Activated CD8-positive, alpha-beta memory T cell treated with anti-CD3 and anti-CD28 coated beads for 36 hours (primary cell): ENCODE measurements around the gene ADGRG6. TPM values are rescaled to one million over a fixed set of nuclear protein-coding genes. Genes with fewer than 3 reads are reported as not detected.

Experiments
- CTCF ChIA-PET: fragments of 350-600 bp; sonication (Branson Sonifier 250); formaldehyde crosslinking; loops from one replicate; lab custom pipeline; 2021; ENCODE audit warnings: antibody characterized with exemption; lab: Charles Lee
- POLR2A ChIA-PET: fragments of 350-600 bp; sonication (Branson Sonifier 250); formaldehyde crosslinking; loops from one replicate; lab custom pipeline; 2021; ENCODE audit warnings: antibody characterized with exemption; lab: Charles Lee
- total RNA-seq, 2 experiments: library from RNA; stranded (reverse); gene quantifications; one replicate each; pipeline ENCODE4 v1.2.3, GENCODE V29; 2021

Gene ADGRG6
- total RNA-seq, 2 experiments from 2014 or later, result 0.67 to 0.73 TPM

DNA sequence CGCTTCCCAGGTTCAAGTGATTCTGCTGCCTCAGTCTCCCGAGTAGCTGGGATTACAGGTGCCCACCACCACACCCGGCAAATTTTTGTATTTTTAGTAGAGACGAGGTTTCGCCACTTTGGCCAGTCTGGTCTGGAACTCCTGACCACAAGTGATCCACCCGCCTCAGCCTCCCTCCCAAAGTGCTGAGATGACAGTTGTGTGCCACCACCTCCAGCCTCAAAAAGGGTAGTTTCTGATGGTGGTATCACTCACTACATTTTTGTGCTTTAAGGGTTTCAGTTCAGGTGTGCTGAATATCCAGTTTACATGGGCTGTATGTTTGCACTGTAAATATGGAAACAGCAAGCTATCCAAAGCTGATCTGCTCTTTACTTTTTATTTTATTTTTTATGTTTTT, 12.1 kb upstream of the ADGRG6 start:
- ChIA-PET POLR2A (no interaction called here), CTCF (no interaction called here)

DNA sequence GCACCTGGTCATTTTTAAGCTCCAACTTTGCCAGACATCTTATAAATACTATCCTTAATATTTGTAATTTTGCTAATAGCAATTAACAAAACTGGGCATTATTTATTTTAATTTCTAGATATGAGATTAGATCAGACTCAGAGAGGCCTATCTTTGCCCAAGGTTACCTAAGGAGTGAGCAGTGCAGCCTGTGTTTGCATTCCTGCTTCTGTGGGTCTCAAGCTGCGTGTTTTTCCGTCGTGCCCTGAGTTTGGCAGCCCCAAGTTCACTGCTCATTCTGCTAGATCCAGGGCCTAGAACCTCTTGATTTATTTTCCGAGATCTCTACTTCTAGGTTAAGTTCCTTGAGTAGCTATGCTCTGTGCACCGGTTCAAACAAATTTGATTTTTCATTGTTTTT, 11.0 kb upstream of the ADGRG6 start:
- ChIA-PET CTCF (no interaction called here), POLR2A (no interaction called here)

DNA sequence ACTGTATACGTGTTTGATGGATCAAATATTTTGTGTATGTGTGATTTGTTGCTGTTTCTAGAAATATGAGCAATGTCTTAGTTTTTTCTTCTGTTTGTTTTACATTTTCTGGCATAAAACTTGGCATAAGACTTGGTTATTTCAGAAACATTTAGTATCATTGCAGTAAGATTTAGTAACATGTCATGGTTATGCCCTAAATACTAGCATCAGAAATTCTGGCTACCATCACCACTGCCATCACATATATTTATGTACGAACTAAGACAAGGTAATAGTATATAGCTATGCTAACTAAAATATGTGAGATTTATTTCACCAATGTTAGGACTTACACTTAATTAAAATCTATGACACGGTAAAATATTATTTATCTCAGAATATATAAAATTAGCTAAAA, 10.3 kb upstream of the ADGRG6 start:
- CTCF ChIA-PET, result no interaction called here
- POLR2A ChIA-PET, result no interaction called here

DNA sequence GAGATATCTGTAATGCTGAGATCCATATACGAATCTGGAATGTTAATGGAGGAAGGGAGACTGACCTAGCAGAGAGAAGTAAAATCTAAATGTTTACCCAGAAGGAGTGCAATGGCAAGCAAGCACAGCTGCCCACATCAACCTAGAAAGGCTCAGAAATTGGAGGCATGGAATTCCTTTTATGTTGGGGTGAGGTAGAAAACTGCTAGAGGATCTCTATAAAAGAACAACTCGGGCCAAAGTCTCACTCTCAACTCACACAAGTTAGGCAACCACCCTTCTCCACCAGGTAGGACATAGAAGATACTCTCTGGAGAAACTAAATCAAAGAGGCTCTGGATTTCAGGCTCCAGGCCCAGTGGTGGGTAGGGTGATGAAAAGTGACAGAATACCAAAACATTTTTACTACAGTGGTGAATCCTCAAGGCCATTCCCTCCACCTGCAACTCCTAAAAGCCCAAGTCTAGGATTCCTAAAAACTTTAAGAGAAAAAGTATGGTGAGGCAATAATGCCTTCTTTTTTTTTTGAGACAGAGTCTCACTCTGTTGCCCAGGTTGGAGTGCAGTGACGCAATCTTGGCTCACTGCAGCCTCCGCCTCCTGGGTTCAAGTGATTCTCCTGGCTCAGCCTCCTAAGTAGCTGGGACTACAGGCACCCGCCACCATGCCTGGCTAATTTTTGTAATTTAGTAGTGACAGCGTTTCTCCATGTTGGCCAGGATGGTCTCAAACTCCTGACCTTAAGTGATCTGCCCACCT, 9.5 kb upstream of the ADGRG6 start:
- CTCF ChIA-PET, result no interaction called here
- POLR2A ChIA-PET, result no interaction called here

DNA sequence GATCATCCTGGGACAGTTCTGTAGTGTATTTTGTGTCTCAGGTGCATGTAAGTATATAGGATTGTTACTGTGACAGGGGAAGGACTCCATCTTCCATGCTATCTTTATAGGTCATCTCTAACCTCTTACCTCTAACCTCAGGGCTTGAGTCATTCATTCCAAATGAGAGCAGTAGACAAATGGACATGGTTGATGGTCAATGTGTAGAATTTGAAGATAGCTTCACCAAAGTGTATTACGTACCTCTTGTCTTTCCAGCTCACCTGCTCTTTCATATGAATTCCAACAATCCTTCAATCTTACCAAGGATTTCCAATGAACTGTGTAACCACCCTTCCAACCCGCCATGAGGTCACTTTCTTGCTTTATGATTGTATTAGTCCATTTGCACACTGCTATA, 8.7 kb upstream of the ADGRG6 start:
- CTCF ChIA-PET, result no interaction called here
- POLR2A ChIA-PET, result no interaction called here

DNA sequence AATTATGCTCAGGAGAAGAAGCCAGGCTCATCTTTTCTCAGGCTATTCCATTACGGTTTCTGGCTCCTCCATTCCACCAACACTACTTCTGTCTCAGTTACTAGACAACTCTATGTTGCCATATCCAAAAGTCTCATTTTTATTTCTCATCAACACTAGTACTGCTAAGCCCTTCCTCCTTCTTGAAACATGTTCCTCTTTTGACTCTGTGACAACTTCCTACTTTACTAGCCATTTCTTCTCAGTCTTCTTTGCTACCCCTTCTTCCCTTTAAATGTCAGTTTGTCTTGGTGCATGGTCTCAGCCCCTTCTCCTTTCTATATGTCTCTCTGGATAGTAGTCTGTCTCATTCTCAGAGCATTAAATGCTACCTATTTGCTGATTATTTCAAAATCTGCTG, 7.1 kb upstream of the ADGRG6 start:
- CTCF ChIA-PET, result no interaction called here
- POLR2A ChIA-PET, result no interaction called here

DNA sequence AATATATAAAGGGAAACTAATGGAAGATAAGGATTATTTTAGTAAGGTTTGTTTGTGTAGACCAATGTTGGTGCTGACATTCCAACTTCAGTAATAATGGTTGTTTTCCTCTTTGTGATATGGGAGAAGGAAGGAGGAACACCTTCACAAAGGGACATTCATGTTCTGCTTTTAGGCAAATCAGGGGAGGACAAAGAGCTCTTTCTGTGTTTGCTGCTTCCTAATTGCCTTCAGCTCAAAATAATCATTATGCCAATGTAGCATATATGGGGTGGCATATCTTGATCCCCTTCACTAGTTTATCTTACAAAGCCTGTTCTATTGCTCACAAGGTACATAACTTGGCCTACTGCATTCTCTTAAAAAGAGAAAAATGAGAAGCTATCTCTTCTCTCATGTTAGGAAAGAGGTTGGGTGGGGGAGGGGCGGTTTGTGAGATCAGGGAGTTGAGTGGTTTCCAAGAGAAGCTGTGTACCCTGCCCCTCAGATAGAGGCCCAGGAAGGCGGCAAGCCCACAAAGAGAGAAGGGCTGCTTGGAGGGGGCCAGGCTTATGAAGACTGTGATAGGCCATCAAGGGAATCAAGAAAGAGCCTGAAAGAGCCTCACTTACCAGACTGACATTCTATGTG, 4.7 kb upstream of the ADGRG6 start:
- ChIA-PET POLR2A (interaction anchor here (0.6 kb wide), 1 partner anchor 1680 kb away, joined by 3 read pairs; no protein-coding TSS in a partner anchor), CTCF (no interaction called here)

DNA sequence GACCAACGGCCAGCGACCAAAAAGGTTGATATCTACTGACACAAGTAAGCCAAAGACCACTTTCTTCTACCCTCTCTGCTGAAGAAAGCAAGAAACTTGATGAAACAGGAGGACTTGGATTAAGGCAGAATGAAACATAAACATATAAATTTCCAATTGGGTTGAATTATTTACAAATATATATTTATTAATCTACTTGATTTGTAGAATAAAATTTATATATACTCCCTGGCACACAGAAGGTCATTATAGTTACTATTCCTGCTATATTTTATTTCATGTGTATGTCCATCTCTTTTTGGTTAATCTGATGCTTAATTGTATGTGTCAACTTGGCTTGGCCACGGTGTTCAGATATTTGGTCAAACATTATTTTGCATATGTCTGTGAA, 4.2 kb upstream of the ADGRG6 start:
- CTCF ChIA-PET, result no interaction called here
- POLR2A ChIA-PET, result no interaction called here

DNA sequence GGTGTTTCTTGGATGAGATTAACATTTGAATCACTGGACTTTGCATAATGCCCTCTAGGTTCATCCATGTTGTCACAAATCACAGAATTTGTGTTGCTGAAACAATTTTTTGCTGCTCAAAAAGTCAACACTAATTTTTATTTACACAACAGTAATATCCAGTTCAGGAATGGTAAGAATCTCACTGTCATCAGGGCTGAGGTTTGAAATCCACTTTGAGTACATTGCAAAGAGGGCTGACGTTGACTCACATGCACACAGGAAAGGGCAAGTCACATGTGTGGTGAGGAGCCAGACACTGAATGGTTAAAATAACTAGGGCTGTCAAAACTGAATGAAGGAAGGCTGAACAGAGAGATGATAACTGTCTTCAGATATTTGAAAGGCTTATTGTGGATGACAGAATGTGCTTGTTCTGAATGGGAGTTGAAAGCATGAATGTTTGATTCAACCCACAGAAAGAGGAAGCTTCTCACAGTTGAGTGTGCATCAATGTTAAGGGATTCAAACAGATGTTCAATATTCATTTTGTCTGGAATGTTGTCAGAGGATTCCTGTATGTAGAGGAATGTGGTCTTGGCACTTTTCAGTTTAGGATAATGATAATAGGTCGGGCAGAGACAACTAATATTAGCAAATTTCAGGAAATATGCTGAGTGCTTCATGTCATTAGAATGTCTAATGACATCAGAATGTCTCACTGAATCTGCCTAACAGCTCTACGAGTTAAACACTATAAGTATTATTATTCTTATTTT, 3.6 kb upstream of the ADGRG6 start:
- POLR2A ChIA-PET, result no interaction called here
- CTCF ChIA-PET, result no interaction called here

DNA sequence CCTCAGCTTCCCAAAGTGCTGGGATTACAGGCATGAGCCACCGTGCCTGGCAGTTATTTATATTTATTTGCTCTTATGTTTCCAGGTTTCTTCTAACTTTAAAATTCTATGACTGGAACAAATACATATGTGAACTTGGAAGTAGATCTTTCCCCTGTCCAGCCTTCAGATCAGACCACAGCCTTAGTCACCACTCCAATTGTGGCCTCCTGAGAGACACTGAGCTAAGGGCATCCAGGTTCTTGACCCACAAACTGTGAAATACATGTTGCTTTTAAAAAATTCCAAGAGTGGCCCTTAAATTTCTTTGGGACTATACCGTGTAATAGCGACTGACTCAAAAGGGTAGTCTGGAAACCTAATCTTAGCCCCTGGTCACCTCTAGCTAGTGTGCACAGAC, 1.5 kb upstream of the ADGRG6 start:
- ChIA-PET CTCF (interaction anchor here (0.8 kb wide), 1 partner anchor 36 kb away, joined by 3 read pairs; no protein-coding TSS in a partner anchor), POLR2A (interaction anchor here (0.5 kb wide), 1 partner anchor 299 kb away, joined by 3 read pairs; no protein-coding TSS in a partner anchor)

DNA sequence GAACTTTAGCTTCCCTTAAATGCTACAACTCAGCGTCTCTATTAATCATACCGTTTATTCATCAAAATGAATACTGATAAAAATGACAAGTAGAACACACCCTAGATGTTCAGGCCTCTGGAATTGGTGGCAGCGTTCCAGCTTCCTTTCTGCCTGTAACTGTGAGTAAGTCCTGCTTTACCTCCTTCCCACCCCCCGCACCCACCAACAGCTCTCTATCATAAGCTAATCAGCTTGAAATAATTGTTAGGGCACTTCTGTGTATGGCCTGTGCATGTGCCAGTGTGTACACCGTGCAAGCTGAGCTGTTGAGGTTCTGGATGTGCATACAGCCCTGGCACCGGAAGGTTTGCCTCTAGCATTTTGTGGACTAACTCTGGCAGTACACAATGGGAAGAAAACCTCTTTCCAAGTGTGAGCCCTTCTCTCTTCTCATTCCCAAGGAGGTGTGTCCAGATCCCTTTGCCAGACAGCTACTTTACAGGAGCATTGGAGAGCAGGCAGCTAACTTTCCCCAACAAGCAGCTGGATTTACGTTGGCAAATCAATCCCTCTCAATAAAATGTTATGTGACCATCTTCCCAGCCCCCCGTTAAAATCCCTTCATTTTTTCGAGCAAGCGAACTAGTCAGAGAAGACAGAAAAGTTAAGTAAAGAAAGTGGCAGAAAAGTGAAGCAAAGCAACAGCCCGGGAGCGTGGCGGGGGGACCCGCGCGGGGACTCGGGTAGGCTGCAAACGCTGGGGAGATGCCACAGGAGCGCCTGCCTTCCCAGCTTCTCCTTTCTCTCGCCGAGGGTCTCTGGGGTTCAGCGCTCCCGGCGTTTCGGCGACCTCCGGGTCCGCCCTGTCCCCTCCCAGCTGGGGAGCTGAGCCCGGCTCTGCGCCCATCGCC, 803 bp upstream of the ADGRG6 start:
- POLR2A ChIA-PET, result no interaction called here

DNA sequence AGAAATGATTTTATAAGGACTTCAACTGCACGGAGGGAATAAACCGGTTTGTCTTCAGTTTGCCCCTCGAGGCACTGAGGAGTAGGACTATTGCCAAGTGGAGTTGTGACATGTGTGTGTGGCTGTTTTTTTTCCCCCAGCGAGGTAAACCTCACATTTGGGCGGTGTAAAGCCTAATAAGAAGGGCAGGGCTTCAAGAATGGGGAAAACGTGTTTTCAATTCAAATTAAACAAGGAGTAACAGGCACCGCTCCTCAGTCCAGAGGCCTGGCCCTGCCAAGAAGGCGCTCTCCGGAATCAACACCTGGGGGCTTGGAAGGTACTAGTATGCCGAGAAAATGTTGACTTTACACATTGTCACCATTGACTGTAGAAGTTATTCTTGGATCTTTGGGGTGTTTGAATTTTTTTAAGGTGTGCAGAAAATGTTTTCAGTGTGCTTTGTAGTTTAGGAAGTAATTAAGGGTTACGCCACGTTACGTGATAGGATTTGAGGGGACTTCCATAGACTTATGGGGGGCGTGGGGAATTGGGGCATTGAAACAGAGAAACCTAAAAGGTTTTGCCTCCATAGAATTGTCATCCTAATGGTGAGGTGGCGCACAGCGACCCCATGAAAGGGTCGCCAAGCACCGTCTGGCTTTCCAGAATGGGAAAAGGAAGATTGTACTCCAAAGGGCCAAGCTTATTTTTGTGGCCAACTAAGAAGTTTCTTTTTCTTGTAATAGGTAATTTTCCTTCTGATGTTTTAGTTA, 791 bp downstream of the ADGRG6 start:
- ChIA-PET POLR2A (no interaction called here), CTCF (no interaction called here)

More for the DNA sequence above, 803 bp upstream of the ADGRG6 start:
- CTCF ChIA-PET, result interaction anchor here (0.8 kb wide), 1 partner anchor 37 kb away, joined by 3 read pairs; no protein-coding TSS in a partner anchor

DNA sequence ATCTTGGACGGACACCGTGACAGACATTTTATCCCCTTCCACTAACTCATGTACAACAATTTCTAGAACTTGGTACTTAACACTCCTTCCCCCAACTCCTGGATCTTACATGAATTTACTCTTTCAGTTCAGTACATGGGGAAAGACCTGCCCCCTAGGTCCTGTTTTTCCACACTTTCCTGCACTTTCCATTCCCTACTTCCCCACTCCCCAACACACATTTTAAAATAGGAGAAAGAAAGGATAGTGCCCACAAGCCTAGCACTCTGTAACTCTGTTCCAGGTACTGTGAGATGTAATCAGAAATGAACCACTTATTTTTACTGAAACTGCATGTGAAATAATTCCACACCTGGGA, 1.3 kb downstream of the ADGRG6 start:
- ChIA-PET CTCF (no interaction called here), POLR2A (no interaction called here)

DNA sequence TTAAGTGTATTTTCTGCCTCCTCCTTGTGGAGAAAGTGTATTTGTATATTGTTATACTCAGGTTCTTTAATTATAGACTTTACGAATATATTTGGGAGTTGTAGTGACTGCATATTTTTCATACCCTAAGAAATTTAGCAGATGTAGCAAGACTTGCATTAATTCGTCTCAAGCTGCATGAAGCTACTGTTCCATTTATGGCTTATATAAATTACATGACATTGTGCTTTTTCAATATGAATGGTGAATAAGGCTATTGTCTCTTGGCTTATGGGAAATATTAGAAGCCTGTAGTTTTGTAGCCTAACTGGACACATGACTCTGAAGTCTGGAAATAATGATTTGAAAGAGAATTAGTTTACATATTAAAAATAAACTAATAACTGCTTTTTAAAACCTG, 2.4 kb downstream of the ADGRG6 start:
- ChIA-PET POLR2A (no interaction called here), CTCF (interaction anchor here (0.8 kb wide), 1 partner anchor 158 kb away, joined by 3 read pairs; the partner anchor contains the start of genes NMBR and VTA1)

DNA sequence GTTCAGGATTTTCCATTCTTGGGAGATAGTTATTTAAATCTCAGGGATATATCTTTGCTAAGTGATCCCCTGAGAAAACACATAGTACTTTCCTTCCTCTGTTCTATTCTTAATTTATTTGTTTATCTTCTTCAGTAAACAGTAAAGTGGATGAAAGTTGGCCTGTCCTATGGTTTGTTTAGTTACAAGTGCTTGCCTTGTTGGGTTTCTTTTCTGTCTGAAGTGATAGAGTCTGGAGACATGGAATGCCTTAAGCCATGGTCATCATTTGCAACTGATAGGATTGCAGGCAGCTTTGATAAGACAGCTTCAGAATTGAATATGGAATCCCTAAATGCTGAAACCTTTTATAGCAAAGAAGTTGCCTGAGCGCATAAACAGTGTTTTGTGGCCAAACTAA, 4.9 kb downstream of the ADGRG6 start:
- CTCF ChIA-PET, result no interaction called here
- POLR2A ChIA-PET, result no interaction called here

DNA sequence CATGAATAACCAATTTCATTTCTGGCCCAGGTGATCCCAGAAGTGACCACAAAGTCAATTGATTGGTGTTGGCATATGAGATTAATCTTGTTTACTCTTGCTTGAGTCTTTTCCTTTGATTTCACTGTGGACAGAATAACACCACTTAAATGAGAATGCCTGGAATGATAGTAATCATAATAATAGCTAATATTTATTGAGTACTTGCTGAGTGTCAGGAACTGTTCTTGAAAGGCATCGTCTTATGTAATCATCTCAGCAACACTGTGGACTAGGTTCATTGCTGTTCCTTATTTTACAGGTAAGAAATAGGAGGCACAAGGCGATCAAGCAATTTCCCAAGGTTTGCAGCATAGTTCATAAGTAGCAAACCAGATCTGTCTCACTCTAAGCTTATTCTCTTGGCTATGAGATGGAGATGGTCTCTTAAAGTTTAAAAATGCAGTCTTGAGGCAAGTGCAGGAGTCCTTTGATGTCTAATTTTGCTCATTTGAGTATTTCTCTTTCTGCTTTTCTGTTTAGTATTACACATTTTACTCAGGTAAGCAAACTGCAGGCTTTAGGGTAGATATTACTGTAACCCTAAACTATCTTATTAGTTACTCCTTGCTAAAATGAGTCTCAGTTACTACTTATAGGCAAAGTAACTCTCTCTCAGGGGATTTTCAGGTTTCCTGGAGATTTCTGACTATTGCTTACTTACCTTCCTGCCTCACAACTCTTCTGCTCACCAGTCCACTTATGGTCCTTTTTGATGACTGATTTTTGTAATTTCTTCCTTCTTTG, 6.3 kb downstream of the ADGRG6 start:
- POLR2A ChIA-PET, result no interaction called here
- CTCF ChIA-PET, result no interaction called here

DNA sequence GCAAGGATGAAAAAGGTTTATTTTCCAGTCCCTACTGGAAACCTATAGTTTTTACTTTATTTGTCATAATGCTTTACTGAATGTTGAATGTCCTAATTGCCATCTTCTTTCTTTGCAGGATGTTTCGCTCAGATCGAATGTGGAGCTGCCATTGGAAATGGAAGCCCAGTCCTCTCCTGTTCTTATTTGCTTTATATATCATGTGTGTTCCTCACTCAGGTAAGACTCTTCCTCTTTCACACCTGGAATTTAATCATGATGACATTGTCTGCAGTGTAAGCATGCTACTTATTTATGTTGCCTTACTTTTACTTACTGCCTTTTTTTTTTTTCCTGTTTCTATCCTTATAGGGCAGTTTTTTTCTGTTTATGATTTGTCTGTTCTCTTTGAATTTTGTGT, 7.6 kb downstream of the ADGRG6 start:
- POLR2A ChIA-PET, result no interaction called here
- CTCF ChIA-PET, result no interaction called here

DNA sequence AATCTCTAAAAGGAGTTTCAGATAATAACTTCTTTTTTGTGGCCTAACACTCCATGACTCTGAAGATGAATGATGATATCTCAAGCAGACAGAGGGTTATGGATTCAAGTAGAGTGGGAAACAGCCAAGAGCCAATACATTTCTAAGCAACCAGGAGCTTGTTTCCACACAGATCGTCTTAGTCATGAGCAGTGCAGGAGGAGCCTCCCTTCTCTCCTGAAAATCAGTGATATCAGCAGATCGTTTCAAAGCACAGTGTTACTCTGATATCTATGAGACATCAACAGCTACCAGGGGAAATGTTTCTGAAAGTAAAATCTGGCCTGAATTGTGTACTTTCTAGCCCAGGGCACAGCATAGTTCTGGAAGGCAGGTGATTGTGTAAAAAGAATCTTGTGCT, 11.5 kb downstream of the ADGRG6 start:
- POLR2A ChIA-PET, result no interaction called here
- CTCF ChIA-PET, result no interaction called here
